Skin epidermis (tissue), 12 donors: ENCODE measurements around the gene GHR.
"Not testable (repeated sequence)": the region's sequence is repeated elsewhere in the genome, so short reads cannot be mapped to it uniquely, and the experiment has no call there.

Experiments used
- H3K27ac ChIP-seq, 21 experiments: fragments of 200-600 bp; sonication (generic) in 11 of 21; one replicate each; pipeline ENCODE4 v1.5.0; 2020; ENCODE audit warnings: mild to moderate bottlenecking in 3 of 21, inconsistent platforms in 2 of 21, moderate library complexity in 2 of 21
- H3K4me3 ChIP-seq, 7 experiments: fragments of 200-600 bp; sonication (generic) in 2 of 7; one replicate each; pipeline ENCODE4 v1.5.0; 2020; ENCODE audit warnings: inconsistent platforms in 2 of 7, mild to moderate bottlenecking in 2 of 7, moderate library complexity in 1 of 7

Gene GHR

DNA sequence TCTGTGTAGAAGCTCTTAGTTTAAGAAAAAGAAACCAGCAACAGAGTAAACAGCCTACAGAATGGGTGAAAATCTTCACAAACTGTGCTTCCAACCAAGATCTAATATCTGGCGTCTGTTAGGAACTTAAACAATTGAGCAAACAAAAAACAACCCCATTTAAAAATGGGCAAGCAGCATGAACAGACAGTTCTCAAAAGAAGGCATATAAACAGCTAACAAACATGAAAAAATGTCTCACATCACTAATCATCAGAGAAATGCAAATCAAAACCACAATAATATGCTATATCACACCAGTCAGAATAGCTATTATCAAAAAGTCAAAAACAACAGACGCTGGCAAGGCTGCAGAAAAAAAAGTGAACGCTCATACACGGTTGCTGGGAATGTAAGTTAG lies 249.7 kb downstream of the GHR start:
- H3K4me3 ChIP-seq = no peak overlapping the region
- H3K27ac ChIP-seq = no peak overlapping the region

DNA sequence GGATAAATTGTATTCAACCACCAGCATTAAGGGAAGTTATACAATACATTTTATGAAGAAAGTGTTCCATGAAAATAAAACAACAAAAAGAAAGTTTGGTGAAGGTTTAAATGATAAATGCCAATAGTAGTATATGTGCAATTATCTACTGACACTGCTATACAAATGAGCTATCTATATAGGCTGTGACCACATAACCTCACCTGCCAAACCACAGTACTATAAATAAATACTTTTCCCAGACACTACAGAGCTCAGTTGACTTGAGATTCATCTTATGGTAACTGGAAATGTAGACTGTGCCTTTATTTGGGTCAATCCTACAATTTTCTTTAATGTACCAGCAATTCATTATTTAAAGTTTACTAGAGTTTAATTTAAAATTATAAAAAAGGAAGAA lies 252.4 kb downstream of the GHR start:
- Histone ChIP-seq H3K27ac (no peak overlapping the region), H3K4me3 (no peak overlapping the region)

DNA sequence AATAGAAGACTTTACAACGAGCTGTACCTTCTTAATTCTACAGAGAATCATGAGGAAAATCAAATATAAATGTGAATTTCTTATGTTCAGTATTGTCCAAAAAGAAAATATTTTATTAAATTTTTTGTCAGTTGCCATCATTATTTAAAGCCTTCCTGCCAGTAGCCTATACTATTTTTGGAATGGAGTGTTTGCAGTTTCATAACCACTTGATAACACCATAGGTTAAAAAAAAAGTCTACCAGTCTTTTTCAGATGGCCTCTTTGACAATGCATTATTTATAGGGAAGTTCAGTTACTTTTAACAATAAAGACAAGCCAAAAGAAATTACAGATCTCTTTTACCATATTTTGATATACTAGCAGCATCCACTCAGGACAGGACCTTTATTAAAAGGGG lies 253.1 kb downstream of the GHR start:
- Histone ChIP-seq H3K4me3 (no peak overlapping the region), H3K27ac (no peak overlapping the region)

DNA sequence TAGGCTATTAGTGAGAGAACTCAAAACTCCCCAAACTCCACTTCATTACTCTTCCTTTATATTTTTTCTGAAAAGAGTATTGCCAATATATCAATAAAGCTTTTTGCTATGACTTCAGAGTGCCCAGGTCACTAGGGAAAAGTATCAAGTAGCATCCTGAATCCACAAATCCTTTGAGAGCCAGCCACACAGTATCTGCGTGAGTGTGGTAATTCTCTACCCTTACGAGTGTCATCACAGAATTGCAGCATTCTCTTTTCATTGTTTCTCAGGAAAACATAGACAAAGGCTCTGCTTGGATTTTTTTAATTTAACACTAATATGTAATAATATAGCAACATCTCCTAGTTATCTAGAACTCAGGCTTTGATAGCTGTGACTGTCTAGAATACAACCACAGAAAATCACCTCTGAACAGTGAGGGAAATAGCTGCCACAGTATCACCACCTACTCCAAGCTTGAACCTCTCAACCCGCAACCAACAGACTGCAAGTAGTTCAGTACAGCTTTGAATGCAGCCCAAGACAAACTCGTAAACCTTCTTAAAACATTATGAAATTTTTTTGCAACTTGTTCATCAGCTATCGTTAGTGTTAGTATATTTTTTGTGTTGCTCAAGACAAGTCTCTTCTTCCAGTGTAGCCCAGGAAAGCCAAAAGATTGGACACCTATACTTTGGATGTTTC lies 254.1 kb downstream of the GHR start:
- H3K4me3 ChIP-seq = no peak overlapping the region
- no peak overlapping the region for H3K27ac ChIP-seq

DNA sequence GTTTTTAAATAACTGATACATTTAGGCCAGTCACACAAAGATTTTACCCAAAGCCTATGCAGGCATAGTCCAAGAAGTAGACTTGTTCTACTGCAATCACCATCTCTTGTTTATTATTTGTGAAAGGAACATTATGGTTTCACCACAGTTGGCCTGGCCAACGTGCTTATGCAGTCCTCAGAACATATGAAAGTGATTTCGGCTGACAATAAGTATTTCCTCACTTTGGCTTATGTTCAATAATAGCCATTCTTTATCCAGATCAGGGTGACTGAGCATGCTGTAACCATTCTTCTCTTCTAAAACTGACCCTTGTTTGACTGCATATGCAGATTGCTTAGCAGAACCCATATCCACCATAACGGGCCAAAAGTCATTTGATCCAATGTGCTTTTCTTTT lies 256.8 kb downstream of the GHR start:
- no peak overlapping the region for H3K27ac ChIP-seq
- H3K4me3 ChIP-seq = no peak overlapping the region

DNA sequence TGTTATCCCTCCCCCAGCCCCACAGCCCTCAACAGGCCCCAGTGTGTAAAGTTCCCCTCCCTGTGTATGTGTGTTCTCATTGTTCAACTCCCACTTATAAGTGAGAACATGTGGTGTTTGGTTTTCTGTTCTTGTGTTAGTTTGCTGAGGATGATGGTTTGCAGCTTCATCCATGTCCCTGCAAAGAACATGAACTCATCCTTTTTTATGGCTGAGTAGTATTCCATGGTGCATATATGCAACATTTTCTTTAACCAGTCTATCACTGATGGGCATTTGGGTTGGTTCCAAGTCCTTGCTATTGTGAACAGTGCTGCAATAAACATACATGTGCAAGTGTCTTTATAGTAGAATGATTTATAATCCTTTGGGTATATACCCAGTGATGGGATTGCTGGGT lies 261.8 kb downstream of the GHR start:
- not testable (repeated sequence) for H3K4me3 ChIP-seq, H3K27ac ChIP-seq

DNA sequence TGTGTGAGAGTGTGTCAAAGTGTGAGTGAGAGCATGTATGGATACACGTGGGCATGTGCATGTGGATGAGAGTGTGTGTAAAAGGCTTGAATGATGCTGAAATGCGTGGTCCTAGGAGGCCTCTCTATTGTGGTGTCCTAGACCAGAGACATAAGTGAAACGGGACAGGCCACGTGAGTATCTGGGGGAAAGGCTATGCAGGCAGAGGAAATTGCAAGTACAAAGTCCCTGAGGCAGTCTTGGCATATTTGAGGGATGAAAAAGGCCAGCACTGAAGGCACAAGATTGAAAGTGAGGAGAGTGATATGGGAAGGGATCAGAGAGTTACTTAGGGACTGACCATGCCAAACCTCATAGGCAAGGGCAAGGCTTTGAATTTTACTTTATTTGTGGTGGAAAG lies 266.2 kb downstream of the GHR start:
- Histone ChIP-seq H3K4me3 (no peak overlapping the region), H3K27ac (no peak overlapping the region)

DNA sequence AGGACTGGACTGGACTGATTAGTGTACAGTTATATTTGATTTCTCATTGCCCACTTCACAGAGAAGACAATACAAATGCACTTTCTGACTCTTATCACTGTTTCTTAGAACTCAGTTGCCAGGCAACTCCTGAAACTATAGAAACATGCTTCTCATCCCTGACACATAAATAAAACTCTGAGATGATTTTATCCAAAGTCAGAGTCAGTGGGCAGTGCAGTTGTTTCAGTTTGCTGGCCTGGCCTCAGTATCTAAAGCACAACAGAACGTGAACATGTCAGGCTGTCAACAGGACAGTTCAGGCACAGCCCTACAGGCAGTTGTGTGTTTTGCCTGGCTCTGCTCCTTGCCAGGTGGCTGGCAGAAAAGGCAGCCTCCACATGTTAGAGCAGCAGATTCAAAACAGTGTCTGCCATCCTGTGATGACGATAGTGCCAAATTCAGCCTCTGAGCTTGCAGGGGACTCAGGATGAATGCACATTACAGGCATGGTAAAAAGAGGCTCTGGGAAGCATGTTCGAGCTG lies 268.2 kb downstream of the GHR start:
- no peak overlapping the region for H3K4me3 ChIP-seq
- no peak overlapping the region for H3K27ac ChIP-seq

DNA sequence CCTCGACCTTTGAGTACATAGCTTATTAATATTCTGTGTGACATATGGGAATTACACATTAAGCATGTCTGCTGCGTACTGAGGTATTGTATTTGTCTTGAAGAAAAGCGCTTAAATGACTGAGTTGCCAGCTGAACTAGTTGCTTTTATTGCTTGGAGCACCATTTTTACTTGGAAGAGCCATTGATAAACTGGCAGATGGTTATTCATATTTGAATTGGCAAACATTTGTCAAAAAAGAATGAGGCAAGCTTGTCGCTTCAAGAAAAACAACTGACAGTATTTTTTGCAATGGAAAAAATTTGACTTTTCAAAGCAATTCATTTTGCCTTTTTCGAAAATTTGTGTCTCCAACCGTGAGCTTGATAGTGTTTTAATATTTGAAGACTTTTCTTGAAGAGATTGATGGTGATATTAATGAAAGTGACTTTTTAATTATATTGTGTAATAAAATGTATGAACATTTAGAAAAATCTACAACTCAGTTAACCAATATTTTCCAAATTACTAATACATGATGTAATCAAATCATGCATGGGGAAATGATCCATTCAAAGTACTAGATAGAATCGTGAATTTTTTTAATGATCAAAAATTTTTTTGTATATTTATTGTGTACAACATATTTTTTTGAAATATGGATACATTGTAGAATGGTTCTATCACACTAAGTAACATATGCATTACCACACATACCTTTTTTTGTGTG lies 278.3 kb downstream of the GHR start:
- H3K27ac ChIP-seq = no peak overlapping the region
- no peak overlapping the region for H3K4me3 ChIP-seq

DNA sequence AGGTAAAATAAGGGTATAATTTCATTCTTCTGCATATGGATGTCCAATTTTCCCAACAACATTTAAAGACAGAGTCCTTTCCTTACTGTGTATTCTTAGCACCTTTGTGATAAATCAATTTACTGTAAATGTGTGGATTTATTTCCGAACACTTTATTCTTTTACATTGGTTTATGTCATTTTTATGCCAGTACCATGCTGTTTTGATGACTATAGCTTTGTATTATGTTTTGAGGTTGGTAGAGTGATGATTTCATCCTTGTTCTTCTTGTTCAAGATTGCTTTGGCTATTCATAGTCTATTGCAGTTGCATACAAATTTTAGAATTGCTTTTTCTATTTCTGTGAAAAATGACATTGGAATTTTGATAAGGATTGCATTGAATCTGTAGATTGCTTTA lies 280.0 kb downstream of the GHR start:
- H3K27ac ChIP-seq = no peak overlapping the region
- no peak overlapping the region for H3K4me3 ChIP-seq

DNA sequence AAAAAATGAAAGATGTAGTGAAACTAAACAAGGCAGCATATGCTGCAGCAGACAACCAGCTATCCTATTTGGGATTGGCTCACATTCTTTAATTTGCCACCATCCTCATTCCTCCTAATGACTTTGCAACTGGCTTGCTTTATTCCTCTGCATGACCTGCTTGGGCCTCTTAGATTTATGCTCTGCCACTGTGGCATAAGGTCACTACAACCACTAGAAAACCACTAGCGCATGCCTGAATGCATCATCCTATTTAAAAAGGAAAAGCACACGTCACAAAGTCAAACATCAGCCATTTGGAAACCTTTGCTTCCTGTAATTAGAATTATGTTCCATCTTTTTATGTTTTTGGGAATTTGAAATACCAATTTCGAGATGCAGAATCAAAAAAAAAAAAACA lies 292.5 kb downstream of the GHR start:
- Histone ChIP-seq H3K27ac (no peak overlapping the region), H3K4me3 (no peak overlapping the region)

DNA sequence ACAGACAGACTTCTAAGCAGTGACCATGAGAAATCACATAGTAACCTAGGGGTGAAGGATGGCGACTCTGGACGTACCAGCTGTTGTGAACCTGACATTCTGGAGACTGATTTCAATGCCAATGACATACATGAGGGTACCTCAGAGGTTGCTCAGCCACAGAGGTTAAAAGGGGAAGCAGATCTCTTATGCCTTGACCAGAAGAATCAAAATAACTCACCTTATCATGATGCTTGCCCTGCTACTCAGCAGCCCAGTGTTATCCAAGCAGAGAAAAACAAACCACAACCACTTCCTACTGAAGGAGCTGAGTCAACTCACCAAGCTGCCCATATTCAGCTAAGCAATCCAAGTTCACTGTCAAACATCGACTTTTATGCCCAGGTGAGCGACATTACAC lies 295.4 kb downstream of the GHR start:
- H3K27ac ChIP-seq = no peak overlapping the region
- H3K4me3 ChIP-seq = no peak overlapping the region

DNA sequence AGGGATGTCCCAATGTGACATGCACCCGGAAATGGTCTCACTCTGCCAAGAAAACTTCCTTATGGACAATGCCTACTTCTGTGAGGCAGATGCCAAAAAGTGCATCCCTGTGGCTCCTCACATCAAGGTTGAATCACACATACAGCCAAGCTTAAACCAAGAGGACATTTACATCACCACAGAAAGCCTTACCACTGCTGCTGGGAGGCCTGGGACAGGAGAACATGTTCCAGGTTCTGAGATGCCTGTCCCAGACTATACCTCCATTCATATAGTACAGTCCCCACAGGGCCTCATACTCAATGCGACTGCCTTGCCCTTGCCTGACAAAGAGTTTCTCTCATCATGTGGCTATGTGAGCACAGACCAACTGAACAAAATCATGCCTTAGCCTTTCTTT lies 295.8 kb downstream of the GHR start:
- Histone ChIP-seq H3K4me3 (no peak overlapping the region), H3K27ac (no peak overlapping the region)

DNA sequence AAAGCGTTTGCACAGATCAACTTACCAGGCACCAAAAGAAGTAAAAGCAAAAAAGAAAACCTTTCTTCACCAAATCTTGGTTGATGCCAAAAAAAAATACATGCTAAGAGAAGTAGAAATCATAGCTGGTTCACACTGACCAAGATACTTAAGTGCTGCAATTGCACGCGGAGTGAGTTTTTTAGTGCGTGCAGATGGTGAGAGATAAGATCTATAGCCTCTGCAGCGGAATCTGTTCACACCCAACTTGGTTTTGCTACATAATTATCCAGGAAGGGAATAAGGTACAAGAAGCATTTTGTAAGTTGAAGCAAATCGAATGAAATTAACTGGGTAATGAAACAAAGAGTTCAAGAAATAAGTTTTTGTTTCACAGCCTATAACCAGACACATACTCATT lies 297.0 kb downstream of the GHR start:
- Histone ChIP-seq H3K27ac (no peak overlapping the region), H3K4me3 (no peak overlapping the region)

DNA sequence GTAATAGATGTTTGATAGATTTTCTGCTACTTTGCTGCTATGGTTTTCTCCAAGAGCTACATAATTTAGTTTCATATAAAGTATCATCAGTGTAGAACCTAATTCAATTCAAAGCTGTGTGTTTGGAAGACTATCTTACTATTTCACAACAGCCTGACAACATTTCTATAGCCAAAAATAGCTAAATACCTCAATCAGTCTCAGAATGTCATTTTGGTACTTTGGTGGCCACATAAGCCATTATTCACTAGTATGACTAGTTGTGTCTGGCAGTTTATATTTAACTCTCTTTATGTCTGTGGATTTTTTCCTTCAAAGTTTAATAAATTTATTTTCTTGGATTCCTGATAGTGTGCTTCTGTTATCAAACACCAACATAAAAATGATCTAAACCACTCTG lies 298.2 kb downstream of the GHR start:
- Histone ChIP-seq H3K27ac (no peak overlapping the region), H3K4me3 (no peak overlapping the region)

DNA sequence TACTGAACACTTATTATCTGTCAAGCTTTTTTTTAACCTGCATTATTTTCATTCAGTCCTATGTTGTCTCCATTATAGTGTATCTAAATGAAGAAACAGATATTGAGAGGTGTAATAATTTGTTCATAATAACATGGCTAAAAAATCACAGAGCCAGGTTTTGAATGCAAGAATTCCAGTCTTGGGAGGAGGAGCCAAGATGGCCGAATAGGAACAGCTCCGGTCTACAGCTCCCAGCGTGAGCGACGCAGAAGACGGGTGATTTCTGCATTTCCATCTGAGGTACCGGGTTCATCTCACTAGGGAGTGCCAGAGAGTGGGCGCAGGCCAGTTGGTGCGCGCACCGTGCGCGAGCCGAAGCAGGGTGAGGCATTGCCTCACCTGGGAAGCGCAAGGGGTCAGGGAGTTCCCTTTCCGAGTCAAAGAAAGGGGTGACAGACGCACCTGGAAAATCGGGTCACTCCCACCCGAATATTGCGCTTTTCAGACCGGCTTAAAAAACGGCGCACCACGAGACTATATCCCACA lies 311.4 kb downstream of the GHR start:
- not testable (repeated sequence) for H3K27ac ChIP-seq, H3K4me3 ChIP-seq

DNA sequence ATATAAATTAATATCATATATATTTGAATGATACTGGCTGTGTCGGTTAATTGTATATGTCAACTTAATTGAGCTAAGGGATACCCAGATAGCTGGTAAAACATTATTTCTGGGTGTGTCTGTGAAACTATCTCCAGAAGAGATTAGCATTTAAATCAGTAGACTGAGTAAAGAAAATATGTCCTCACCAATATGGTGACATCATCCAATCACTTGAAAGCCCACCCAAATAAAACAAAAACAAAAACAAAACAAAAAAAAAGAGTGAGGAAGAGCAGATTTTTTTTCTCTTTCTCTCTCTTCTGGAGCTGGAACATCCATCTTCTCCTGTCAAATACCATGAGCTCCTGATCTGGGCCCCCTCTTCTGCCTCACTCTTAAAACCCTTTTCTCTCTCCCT lies 317.7 kb downstream of the GHR start:
- Histone ChIP-seq H3K4me3 (no peak overlapping the region), H3K27ac (no peak overlapping the region)

DNA sequence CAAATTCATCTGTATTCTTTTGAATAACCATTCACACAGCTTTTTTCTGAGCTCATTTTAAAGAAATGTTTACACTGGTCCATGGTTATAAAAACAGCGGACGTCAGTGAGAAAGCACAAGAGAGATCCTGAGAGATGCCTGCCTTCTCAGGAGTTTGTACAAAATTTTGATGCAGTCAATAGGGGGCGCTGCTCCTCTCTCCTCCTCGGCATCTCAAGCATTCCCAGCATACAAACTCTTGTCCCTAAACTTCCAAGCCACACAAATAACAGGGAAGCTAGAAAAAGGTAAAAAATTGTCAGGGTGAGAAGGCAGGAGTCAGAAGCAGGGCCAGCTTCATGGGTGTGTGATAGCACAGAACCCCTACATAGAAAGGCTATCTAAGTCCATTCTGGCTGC lies 322.2 kb downstream of the GHR start:
- Histone ChIP-seq H3K27ac (no peak overlapping the region), H3K4me3 (no peak overlapping the region)

DNA sequence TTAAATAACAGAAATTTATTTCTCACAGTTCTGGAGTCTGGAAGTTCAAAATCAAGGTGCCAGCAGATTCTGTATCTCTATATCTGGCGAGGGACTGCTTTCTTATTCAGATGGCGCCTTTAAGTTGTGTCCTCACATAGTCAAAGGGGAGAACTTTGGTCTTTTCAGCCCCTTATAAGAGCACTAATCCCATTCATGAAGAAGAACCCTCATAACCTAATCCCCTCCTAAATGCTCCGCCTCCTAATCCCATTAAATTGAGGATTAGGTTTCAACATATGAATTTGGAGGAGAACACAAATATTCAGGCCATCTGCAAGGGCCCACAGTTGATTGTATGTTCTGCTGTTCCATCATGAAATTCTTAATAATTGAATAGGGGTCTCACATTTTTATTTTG lies 322.6 kb downstream of the GHR start:
- H3K4me3 ChIP-seq = no peak overlapping the region
- no peak overlapping the region for H3K27ac ChIP-seq

DNA sequence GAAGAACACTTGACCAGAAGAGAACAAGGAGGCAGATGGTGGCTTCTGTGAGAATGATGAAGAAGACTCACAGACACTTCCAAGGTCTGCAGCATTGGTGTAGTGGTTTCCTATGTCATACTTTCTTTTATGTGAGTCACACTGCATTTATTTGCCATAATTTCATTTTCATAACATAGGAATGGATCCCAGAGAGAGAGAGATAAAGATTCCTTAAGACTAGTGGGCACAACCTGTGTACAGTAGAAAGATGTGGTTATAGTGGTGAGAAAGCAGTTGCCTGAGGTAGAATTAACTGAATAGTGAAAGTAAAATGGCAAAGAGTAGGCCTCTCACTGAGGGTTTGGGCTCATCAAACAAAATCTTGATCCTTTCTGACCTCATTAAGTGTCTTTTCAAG lies 325.8 kb downstream of the GHR start:
- H3K4me3 ChIP-seq = no peak overlapping the region
- H3K27ac ChIP-seq = no peak overlapping the region

DNA sequence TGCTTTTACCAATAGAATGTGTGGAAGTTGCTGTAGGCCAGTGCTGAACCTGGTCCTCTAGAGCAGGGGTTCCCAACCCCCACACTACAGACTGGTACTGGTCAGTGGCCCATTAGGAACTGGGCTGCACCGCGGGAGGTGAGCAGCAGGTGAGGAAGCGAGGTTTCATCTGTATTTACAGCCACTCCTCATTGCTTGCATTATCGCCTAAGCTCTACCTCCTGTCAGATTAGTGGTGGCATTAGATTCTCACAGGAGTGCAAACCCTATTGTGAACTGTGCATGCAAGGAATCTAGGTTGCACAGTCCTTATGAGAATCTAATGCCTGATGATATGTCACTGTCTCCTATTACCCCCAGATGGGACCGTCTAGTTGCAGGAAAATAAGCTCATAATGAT lies 327.3 kb downstream of the GHR start:
- Histone ChIP-seq H3K4me3 (no peak overlapping the region), H3K27ac (no peak overlapping the region)

DNA sequence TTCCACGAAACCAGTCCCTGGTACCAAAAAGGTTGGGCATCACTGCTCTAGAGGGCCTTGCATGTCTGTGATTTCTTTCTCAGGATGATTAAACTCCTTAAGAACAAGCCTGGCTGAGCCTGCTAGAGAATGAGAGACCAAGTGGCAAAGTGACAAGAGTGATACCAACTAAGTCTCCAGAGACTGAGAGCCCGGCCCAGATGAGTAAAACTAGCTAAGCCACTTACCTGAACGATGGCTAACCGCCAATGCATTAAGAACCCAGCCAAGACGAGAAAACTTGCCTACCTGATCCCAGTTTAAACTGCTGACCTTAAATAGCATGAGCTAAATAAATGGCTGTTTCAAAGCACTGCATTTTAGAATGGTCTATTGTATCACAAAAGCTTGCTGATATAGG lies 327.8 kb downstream of the GHR start:
- H3K4me3 ChIP-seq = no peak overlapping the region
- no peak overlapping the region for H3K27ac ChIP-seq
